Activated CD8-positive, alpha-beta memory T cell treated with anti-CD3 and anti-CD28 coated beads, Interleukin-2, amount 50 U/mL, for 4 hours (primary cell): Measurements from ENCODE around the gene BLCAP.
"Not testable (repeated sequence)": the region's sequence is repeated elsewhere in the genome, so short reads cannot be mapped to it uniquely, and the experiment has no call there.

Experiments used
- DNase-seq: peaks from one replicate; pipeline ENCODE4 v3.0.0-alpha.2; 2020

The BLCAP gene, protein sequence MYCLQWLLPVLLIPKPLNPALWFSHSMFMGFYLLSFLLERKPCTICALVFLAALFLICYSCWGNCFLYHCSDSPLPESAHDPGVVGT

DNA sequence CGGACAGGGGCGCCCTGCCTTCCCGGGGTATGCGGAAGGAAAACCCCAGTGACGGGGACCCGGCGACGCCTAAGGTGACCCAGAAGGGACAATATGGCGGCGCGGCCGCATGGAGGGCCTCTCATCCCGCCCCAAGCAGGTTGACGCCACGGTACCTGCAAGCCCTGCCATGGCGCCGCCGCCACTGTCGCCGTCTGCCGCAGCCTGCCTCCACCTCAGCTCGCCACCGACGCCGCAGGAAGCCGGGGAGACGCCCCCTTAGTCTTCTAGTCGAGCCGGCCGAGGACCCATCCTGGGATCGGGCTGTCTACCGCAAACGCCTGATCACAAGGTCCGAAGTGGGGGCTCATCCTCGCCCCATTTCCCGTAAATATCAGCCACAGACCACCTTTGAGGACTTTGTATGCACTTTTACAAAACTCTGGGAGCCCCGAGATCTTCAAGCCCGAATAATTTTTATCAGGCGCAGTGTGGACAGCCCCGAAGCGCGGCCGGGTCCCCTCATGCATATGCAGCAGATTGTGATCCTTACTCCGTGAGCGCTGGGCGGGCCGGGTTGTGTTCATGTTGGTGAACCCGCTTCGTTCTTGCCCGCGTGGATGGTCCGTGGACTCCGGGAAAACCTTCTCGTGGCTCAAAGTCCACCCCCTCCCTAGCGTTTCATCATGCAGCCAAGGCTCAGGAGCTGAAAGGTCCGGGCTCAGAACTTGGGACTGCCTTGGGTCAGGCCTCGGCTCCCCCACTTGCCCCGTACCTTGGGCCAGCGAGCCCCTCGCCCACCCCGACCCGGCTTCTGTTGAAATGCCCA, at the start of gene BLCAP:
Gene BLCAP (minus strand): TSS at position 239 of the 808 bp plus-strand sequence. CDS start 8,702 bp downstream, outside the sequence.
- DNase-seq = peak; percentile 91

DNA sequence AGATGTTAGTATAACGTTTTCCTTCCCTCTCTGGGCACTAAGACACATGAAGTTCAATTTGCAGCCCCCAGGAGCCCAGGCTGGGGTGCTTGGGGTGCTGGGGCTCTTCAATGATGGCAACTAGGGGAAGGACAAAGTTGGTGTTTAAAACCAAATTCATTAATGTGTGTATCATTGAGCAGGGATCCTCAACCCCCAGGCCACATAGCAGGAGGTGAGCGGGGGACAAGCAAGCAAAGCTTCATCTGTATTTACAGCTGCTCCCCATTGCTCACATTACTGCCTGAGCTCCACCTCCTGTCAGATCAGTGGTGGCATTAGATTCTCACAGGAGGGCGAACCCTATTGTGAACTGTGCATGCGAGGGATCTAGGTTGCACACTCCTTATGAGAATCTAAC, 49.8 kb upstream of the BLCAP start:
- DNase-seq = not testable (repeated sequence)

GRCh38 chr20:37576911-37577310, 49.2 kb upstream of the BLCAP start:
- DNase-seq = no peak

DNA sequence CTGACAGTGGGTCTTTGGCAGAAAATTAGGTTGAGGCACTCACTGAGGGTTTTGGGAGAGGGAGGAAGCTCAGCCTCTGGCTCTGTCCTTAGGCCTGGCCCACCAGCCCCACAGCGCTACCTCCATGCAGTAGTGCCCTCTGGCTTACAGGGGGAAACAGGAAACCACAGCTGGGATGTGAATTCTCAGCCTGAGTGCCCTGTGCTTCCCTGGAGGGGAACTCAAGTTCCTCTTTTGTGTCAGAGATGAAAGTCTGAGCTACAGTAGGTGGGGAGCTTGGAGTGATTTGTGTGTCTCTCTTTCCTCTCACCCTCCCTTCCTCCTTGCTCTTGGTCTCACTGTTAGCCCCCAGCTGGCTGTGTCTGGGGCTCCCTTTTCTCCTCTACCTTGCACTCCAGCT, 48.2 kb upstream of the BLCAP start:
- DNase-seq = no peak

GRCh38 chr20:37574199-37574890, 46.7 kb upstream of the BLCAP start:
- DNase-seq = no peak

DNA sequence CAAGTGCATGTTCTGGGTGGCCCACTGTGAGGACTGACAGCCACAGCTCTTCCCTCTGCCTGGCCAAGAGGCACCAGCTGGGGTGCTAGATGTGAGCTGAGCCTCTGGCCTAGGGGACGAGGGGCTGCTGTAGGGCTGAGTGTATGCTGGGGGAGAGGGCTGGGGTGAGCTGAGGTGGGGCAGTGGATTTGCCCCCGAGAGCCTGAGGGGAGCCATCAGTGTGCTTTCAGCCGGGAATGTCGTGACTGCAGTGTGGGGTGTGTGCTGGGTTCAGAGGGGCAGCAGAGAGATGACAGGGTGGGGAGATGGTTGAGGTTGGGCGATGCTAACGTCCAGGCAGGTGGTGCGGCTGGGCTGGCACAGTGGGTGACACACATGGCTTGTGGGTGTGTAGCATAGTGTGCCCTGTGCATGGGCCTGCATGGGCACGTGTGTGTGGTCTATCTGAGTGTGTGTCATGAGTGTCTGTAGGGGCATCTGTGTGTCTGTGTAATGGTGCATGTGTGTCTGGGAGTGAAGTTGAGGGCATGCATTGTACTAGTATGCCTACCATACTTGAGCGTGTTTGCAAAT, 46.0 kb upstream of the BLCAP start:
- DNase-seq = no peak

- no peak for DNase-seq
Observed at GRCh38 chr20:37571033-37571432, 43.4 kb upstream of the BLCAP start.

DNA sequence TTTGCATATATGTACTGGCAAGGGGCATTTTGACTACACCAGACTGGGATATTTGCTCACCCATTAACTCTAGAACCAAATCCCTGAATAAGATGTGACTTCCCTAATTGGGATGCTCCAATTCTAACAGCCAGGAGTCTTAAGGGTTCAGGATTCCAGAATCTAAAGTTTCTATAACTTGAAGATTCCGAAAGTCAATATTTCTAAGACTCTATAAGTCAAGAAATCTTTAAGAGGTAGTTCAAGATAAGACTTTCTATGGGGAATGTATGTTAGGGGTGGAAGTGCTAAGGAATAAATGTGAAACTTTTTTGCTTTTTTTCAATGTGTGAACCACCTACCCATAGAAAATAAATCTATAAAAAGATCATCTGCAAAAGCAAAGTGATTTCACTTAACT, 42.7 kb upstream of the BLCAP start:
- no peak for DNase-seq

DNA sequence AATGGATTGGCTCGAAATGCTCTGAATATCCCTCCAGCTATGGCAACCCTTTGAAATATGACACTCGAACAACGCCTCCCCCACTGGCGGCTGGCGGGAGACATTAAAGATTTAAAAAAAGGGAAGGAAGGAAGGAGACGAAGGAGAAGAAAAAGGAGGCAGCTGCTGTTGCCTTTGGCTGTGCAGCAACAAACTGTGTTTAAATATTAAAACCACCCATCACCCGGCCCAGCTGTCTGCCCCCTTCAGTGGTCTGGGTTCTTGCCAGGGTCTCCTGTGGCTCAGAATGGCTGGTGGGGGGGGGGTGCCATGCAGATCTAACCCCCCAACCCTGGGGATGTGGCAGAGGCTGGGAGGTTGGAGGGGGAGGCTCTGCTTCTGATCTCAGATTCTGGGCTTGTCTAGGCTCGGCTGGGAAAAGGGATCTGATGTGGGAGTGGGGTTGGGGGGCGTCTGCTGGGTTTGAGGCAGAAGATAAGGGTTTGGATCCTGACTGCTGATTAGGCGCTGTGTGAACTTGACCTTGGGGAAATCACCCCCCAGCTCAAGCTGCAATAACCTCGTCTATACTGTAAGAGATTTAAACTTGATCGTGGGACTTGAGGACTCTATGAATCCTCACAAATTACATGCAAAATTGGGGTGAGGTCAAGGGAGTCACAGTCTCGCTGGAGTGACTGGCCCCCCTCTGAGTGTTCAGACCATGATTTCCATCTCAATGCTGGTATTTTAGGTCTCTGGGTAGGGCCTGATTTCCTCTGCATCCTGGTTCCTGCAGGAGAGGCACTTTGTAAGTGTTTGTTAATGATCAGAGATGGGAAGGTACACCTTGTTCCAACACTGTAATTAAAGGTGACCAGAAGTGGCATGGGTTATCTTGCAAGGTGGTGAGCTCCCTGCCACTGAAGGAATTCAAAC, 40.3 kb upstream of the BLCAP start:
- no peak for DNase-seq

DNA sequence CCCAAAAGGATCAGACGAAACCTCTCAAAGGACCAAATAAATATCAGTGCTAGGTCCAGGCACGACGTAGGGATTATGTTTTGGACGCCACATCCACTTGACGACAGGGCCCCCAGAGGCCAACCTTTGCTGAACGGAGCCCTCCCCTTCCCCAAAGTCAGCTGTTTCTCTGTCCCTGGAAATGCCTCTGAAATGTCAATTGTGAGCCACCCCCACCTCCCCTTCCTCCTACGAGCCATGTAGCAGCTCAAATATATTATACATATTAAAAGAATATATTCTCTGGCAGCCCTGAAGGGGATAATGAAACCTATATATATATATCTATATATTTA, 39.6 kb upstream of the BLCAP start:
- DNase-seq = no peak

DNA sequence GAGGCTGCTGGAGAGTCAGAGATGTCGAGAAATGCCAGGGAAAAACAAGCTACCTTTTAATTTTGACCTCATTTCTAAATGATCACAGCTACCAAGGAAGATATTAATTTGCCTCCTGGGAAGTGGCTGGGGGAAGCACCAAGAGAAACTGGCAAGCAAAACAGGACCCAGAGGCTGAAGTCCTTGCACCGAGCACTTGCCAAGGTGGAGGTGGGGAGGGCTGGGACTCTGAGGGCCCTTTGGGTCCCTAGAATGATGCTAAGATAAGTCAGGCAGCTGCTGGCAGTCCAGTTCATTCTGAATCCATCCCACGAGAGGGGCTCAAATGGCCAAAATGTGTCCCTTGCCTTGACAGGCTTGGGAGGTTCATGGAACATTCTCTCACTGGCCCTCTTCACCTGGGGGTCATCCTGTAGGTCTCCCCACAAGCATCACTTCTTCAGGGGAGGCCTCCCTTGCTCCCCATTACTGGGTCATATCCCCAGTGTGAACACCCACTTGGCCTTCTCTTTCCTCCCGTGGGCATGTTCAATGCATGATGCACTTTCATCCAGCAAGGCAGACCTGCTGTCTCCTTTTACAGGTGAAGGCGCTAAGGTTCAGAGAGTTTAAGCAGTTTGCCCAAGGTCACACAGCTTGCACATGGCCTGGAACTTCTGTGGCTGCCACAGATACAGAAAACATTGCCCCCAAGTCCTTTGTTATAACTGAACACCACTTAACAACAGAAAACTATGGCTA, 39.1 kb upstream of the BLCAP start:
- no peak for DNase-seq

GRCh38 chr20:37565134-37565811, 37.6 kb upstream of the BLCAP start:
- no peak for DNase-seq

GRCh38 chr20:37564388-37565133, 36.9 kb upstream of the BLCAP start:
- DNase-seq = peak; percentile 32

DNA sequence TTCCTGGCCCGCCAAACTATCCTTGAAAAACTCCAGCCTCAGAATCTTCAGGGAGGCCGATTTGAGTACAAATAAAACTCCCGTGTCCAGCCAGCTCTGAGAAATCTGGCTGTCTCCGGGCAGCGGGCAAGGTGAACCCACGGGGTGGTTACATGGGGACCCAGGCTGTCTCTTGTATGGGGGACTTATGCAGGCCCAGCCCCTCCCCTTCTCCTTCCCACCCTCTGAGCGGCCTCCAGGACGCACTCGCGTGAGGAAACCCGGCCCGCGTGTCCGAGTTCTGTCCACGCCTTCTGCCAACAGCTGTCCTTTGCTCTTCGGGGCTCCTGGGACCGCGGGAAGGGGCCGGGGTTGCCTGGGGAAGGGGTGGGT, 36.3 kb upstream of the BLCAP start:
- no peak for DNase-seq

GRCh38 chr20:37562695-37563480, 35.2 kb upstream of the BLCAP start:
- no peak for DNase-seq

GRCh38 chr20:37560629-37561028, 33.0 kb upstream of the BLCAP start:
- no peak for DNase-seq

GRCh38 chr20:37559312-37560027, 31.8 kb upstream of the BLCAP start:
- no peak for DNase-seq

- DNase-seq = no peak
Observed at GRCh38 chr20:37558779-37559178, 31.1 kb upstream of the BLCAP start.

GRCh38 chr20:37558306-37558705, 30.6 kb upstream of the BLCAP start:
- DNase-seq = no peak
